A549 (cell line): ENCODE results near the gene FUT6.

ENCODE experiments used
- BHLHE40 ChIP-seq: IDR thresholded peaks from 2 replicates; pipeline ENCODE4 v1.6.1; 2012; ENCODE audit warnings: low read depth, low read length, inconsistent platforms
- ESRRA ChIP-seq: fragments of 150-350 bp; IDR thresholded peaks from 2 replicates; pipeline ENCODE4 v1.6.1; 2014; ENCODE audit warnings: mild to moderate bottlenecking, low read length, borderline replicate concordance
- FOXS1 ChIP-seq: fragments of 250-450 bp; sonication (Bioruptor Pico); IDR thresholded peaks from 2 replicates; pipeline ENCODE4 v1.5.0; 2020; ENCODE audit warnings: mild to moderate bottlenecking, moderate library complexity
- MAZ ChIP-seq: fragments of 150-350 bp; IDR thresholded peaks from 2 replicates; pipeline ENCODE4 v1.6.1; 2014; ENCODE audit warnings: antibody characterized with exemption, low read depth, low read length, borderline replicate concordance
- MYC ChIP-seq: IDR thresholded peaks from 2 replicates; pipeline ENCODE4 v1.6.1; 2012; ENCODE audit warnings: mild to moderate bottlenecking, inconsistent platforms, low read length, improper control_type of control experiment, borderline replicate concordance
- POLR2A ChIP-seq: IDR thresholded peaks from 2 replicates; pipeline ENCODE4 v1.6.1; 2012; ENCODE audit warnings: mild to moderate bottlenecking, low read length
- POLR2AphosphoS2 ChIP-seq: conservative IDR thresholded peaks from 2 replicates; pipeline ENCODE4 v1.6.1; 2012; ENCODE audit warnings: low read length, improper control_type of control experiment, inconsistent platforms
- RCOR1 ChIP-seq: fragments of 150-350 bp; IDR thresholded peaks from 2 replicates; pipeline ENCODE4 v1.6.1; 2014; ENCODE audit warnings: antibody characterized with exemption, low read length, low read depth
- SMC3 ChIP-seq: fragments of >200 bp; sonication (Bioruptor Twin); formaldehyde crosslinking; IDR thresholded peaks from 3 replicates; pipeline ENCODE4 v1.6.1; 2018; ENCODE audit warnings: inconsistent platforms
- TF ChIP-seq, protein P1 (sequence below): fragments of >200 bp; sonication (Bioruptor Twin); formaldehyde crosslinking; IDR thresholded peaks from 3 replicates; pipeline ENCODE4 v1.5.1; 2016
- TF ChIP-seq, protein P2 (sequence below): fragments of >200 bp; sonication (Bioruptor Twin); formaldehyde crosslinking; IDR thresholded peaks from 3 replicates; pipeline ENCODE4 v1.6.1; 2016
- TF ChIP-seq, protein P3 (sequence below): IDR thresholded peaks from 2 replicates; pipeline ENCODE4 v1.6.1; 2012
- TF ChIP-seq, protein P4 (sequence below): IDR thresholded peaks from 2 replicates; pipeline ENCODE4 v1.6.1; 2012

DNA sequence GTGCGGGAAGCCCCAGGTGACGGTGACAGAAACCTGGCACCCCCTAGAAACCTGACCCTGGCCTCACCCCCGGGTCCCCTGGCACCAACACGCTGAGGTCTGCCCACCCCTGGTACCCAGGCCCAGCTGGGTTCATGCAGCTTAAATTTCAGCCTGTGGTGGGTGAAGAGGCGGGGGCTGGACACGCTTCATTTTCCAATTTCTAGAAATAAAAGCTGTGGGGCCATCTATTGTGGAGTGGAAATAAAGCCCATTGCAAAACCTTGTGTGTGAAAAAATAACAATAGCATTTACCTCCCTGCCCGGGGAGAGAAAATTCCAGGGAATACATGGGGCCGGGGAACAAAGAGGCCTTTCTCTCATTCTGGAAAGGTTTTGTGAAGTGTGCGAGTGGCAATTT lies 38.4 kb upstream of the FUT6 start:
- TF ChIP-seq, protein P1, sequence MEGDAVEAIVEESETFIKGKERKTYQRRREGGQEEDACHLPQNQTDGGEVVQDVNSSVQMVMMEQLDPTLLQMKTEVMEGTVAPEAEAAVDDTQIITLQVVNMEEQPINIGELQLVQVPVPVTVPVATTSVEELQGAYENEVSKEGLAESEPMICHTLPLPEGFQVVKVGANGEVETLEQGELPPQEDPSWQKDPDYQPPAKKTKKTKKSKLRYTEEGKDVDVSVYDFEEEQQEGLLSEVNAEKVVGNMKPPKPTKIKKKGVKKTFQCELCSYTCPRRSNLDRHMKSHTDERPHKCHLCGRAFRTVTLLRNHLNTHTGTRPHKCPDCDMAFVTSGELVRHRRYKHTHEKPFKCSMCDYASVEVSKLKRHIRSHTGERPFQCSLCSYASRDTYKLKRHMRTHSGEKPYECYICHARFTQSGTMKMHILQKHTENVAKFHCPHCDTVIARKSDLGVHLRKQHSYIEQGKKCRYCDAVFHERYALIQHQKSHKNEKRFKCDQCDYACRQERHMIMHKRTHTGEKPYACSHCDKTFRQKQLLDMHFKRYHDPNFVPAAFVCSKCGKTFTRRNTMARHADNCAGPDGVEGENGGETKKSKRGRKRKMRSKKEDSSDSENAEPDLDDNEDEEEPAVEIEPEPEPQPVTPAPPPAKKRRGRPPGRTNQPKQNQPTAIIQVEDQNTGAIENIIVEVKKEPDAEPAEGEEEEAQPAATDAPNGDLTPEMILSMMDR: no peak
- no peak for TF ChIP-seq RCOR1
- TF ChIP-seq, protein P2, sequence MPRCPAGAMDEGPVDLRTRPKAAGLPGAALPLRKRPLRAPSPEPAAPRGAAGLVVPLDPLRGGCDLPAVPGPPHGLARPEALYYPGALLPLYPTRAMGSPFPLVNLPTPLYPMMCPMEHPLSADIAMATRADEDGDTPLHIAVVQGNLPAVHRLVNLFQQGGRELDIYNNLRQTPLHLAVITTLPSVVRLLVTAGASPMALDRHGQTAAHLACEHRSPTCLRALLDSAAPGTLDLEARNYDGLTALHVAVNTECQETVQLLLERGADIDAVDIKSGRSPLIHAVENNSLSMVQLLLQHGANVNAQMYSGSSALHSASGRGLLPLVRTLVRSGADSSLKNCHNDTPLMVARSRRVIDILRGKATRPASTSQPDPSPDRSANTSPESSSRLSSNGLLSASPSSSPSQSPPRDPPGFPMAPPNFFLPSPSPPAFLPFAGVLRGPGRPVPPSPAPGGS: no peak
- no peak for TF ChIP-seq MYC
- no peak for TF ChIP-seq FOXS1 (CRISPR knock-in tag)
- TF ChIP-seq SMC3: no peak
- no peak for TF ChIP-seq POLR2AphosphoS2
- TF ChIP-seq, protein P3, sequence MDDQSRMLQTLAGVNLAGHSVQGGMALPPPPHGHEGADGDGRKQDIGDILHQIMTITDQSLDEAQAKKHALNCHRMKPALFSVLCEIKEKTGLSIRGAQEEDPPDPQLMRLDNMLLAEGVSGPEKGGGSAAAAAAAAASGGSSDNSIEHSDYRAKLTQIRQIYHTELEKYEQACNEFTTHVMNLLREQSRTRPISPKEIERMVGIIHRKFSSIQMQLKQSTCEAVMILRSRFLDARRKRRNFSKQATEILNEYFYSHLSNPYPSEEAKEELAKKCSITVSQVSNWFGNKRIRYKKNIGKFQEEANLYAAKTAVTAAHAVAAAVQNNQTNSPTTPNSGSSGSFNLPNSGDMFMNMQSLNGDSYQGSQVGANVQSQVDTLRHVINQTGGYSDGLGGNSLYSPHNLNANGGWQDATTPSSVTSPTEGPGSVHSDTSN: no peak
- no peak for TF ChIP-seq ESRRA
- TF ChIP-seq POLR2A: no peak
- no peak for TF ChIP-seq BHLHE40
- TF ChIP-seq, protein P4, sequence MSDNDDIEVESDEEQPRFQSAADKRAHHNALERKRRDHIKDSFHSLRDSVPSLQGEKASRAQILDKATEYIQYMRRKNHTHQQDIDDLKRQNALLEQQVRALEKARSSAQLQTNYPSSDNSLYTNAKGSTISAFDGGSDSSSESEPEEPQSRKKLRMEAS: no peak
- no peak for TF ChIP-seq MAZ
